Kidney (tissue), 14 donors: ENCODE measurements around the gene MRNIP. TPM values are rescaled to one million over a fixed set of nuclear protein-coding genes. Genes with fewer than 3 reads are reported as not detected.
A peak's percentile ranks its signal among the peaks of the same experiment; 100 is the strongest.

ENCODE experiments used
- DNase-seq, 5 donors: peaks; one replicate each; pipeline ENCODE4 v3.0.0-alpha.2; 2013 to 2020
- FAIRE-seq: peaks from 2 replicates; lab custom pipeline; 2012; peaks lifted over from hg19 to GRCh38; lab: Jason Lieb, UNC
- H3K27ac ChIP-seq, 2 donors: one replicate each; pipeline ENCODE4 v1.7.0; 2013; ENCODE audit warnings: low read depth in 2 of 2, low read length in 2 of 2, inconsistent platforms in 1 of 2
- H3K27me3 ChIP-seq: one replicate; pipeline ENCODE4 v1.7.1; 2013; ENCODE audit warnings: low read length, inconsistent platforms; ENCODE audit not compliant: control insufficient read depth, insufficient read depth
- H3K36me3 ChIP-seq, 3 donors: one replicate each; pipeline versions ENCODE4 v1.7.0 to v1.7.1; 2013; ENCODE audit warnings: low read length in 3 of 3, control low read depth in 1 of 3, inconsistent platforms in 1 of 3; ENCODE audit not compliant: insufficient read depth in 3 of 3, control insufficient read depth in 2 of 3
- H3K4me1 ChIP-seq, 3 donors: one replicate each; pipeline versions ENCODE4 v1.7.0 to v1.7.1; 2013; ENCODE audit warnings: low read length in 3 of 3, inconsistent platforms in 1 of 3, low read depth in 1 of 3; ENCODE audit not compliant: control insufficient read depth in 2 of 3, insufficient read depth in 2 of 3
- H3K4me3 ChIP-seq, 3 donors: one replicate each; pipeline versions ENCODE4 v1.7.0 to v1.8.1; 2013; ENCODE audit warnings: low read length in 3 of 3, control low read depth in 1 of 3, inconsistent platforms in 1 of 3
- H3K9ac ChIP-seq, 3 donors: one replicate each; pipeline versions ENCODE4 v1.7.0 to v1.7.1; 2013; ENCODE audit warnings: low read length in 3 of 3, control low read depth in 1 of 3, inconsistent platforms in 1 of 3
- H3K9me3 ChIP-seq, 3 donors: one replicate each; pipeline versions ENCODE4 v1.7.0 to v1.7.1; 2013; ENCODE audit warnings: low read length in 3 of 3, control low read depth in 1 of 3, inconsistent platforms in 1 of 3; ENCODE audit not compliant: control insufficient read depth in 2 of 3, insufficient read depth in 1 of 3
- intact Hi-C: fragments of 100-400 bp; cut with DNase I; formaldehyde crosslinking; loops from one replicate; pipeline ENCODE4 v1.11.1; 2022
- polyA plus RNA-seq: library from polyadenylated mRNA; stranded (reverse); fragments of 350-450 nt; fragmentation: Illumina TruSeq; extraction: RNeasy Lipid Tissue Mini Kit (QIAGEN cat#74804); gene quantifications from one replicate; pipeline ENCODE4 v1.2.3, GENCODE V29; 2014; ENCODE audit warnings: low read depth, low replicate concordance; ENCODE audit not compliant: insufficient read depth
- total RNA-seq: library from RNA; stranded (reverse); fragmentation: NEBNext Ultra II Directional; extraction: Animal tissue kit (Norgen Biotek cat#: 25700); gene quantifications from one replicate; pipeline ENCODE4 v1.2.1, GENCODE V29; 2021
- TF ChIP-seq, protein P1 (sequence below): IDR thresholded peaks from 3 replicates; pipeline ENCODE4 v1.5.1; 2012; ENCODE audit warnings: mild to moderate bottlenecking, moderate library complexity, borderline replicate concordance; ENCODE audit not compliant: insufficient read depth; ENCODE audit errors: extremely low read depth
- donor health status: control.
- donor health status: control.
- donor health status: control.
- donor health status: control.
- donor health status: control.
- donor health status: DM: yes; HTN: yes; CAD: no.
- donor health status: Normal renal cell carcinoma (clear cell type).

Gene MRNIP
- total and polyA plus RNA-seq, 2 donors from 2014 or later = 25.3 to 36.6 TPM

DNA sequence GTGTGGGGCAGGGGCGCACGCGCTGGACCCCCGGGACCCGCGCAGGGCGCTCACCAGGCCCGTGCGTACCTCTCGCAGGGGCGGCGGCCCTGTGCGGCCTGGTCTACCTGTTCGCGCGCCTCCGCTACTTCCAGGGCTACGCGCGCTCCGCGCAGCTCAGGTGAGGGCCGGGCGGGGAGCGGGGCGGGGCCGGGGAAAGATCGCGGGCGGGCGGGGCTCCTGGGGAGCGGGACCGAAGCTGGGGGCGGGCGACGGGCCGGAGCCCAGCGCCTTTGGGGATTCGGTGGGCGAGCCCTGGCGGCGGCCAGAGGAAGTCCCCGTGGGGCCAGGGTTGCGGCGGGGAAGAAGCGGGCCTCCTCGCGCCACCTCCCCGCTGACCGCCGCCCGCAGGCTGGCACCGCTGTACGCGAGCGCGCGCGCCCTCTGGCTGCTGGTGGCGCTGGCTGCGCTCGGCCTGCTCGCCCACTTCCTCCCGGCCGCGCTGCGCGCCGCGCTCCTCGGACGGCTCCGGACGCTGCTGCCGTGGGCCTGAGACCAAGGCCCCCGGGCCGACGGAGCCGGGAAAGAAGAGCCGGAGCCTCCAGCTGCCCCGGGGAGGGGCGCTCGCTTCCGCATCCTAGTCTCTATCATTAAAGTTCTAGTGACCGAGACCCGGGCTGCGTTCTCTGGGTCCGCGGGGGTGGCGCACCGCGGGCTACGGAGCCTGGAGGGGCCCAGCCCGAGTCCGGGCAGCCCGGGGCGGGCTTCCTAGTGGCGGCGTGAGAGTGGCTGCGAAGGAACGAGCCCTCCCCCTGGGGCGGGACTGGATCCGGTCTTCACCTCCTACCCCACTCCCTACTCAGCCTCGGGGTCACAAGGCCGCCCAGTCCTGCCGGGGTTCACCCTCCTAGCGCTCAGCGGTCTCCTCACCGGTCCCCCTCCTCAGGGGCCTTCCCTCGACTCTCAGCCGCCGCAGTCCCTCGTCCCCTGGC lies 62.5 kb downstream of the MRNIP start:
- Histone ChIP-seq H3K4me1 (peaks cover 0 to 33% (median 6%) of the 10 kb centered on the region in 3 donors), H3K4me3 (peak overlapping the region; percentile 20 to 54 (median 51)), H3K36me3 (peaks cover 0 to 29% (median 10%) of the 10 kb centered on the region in 3 donors), H3K9ac (peak overlapping the region in 1 of 3 donors; percentile 73), H3K9me3 (no peaks in the 10 kb centered on the region), H3K27me3 (no peaks in the 10 kb centered on the region), H3K27ac (peak overlapping the region; percentile 66 to 78)
- DNase-seq (peak; percentile 83 to 94 (median 88)), FAIRE-seq (no peak)
- TF ChIP-seq, protein P1, sequence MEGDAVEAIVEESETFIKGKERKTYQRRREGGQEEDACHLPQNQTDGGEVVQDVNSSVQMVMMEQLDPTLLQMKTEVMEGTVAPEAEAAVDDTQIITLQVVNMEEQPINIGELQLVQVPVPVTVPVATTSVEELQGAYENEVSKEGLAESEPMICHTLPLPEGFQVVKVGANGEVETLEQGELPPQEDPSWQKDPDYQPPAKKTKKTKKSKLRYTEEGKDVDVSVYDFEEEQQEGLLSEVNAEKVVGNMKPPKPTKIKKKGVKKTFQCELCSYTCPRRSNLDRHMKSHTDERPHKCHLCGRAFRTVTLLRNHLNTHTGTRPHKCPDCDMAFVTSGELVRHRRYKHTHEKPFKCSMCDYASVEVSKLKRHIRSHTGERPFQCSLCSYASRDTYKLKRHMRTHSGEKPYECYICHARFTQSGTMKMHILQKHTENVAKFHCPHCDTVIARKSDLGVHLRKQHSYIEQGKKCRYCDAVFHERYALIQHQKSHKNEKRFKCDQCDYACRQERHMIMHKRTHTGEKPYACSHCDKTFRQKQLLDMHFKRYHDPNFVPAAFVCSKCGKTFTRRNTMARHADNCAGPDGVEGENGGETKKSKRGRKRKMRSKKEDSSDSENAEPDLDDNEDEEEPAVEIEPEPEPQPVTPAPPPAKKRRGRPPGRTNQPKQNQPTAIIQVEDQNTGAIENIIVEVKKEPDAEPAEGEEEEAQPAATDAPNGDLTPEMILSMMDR = peak; percentile 95
- intact Hi-C loops = no loop called here

DNA sequence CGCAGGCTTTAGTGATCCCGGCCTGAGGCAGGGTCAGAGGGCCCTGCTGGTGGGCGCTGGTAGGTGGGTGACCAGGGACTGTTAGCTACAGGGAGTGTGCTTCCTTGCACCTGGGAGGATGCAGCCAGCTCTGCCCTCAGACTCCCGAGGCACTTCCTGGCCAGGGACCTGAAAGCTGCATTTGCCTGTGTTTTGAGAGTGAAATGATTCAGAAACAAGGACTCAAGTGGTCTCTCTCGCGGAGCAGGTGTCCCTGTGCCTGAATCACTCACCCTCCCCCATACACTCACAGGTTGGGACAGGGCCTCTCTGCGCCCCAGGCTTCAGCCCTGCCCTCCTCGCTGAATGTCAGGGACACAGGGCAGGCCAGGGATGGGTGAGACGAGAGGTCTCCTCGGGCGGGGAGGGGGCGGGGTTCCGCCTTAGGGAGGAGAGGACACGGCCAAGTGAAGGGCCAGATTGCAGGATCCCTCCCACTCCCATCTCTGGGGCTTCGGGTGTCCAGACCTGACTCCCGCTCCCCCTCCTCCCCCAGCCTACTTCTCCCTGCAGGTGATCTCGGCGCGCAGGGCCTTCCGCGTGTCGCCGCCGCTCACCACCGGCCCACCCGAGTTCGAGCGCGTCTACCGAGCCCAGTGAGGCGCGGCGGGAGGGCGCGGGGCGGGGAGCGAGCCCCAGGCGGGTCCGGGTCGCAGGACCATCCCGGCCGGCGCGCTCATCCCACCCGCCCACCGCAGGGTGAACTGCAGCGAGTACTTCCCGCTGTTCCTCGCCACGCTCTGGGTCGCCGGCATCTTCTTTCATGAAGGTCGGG lies 63.4 kb downstream of the MRNIP start:
- Histone ChIP-seq H3K27ac (peak overlapping the region; percentile 66 to 77), H3K4me1 (peaks cover 0 to 33% (median 6%) of the 10 kb centered on the region in 3 donors), H3K4me3 (peak overlapping the region; percentile 20 to 54 (median 51)), H3K9me3 (no peaks in the 10 kb centered on the region), H3K27me3 (no peaks in the 10 kb centered on the region), H3K36me3 (peaks cover 0 to 26% (median 10%) of the 10 kb centered on the region in 3 donors), H3K9ac (peak overlapping the region in 2 of 3 donors; percentile 43 to 56)
- TF ChIP-seq, protein P1 = no peak
- intact Hi-C loops = no loop called here
- FAIRE-seq = no peak
- DNase-seq = peak; percentile 68 to 87 (median 77)

DNA sequence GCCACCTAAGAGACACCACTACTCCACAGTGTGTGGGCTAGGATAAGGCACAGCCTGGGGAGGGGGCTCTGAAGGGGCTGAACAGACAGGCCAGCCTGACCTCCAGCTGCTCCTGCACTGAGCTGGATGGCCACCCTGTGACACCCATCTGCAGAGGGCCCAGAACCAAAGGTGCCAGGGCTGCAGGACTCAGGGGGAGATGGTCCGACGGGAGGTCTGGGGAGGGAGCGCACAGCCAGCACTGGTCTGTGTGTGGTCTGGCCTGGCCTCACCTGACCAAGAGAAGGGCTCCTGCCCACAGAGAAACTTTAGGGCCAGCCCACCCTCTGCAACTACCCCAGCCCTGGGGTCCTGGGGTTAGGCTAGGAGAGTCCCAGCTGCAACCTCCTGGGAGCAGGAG lies 64.0 kb downstream of the MRNIP start:
- TF ChIP-seq, protein P1 = no peak
- H3K4me1 ChIP-seq = peaks cover 0 to 33% (median 6%) of the 10 kb centered on the region in 3 donors
- peaks cover 0 to 22% (median 5%) of the 10 kb centered on the region in 3 donors for H3K36me3 ChIP-seq
- H3K27me3 ChIP-seq = no peaks in the 10 kb centered on the region
- intact Hi-C loops = no loop called here
- DNase-seq (peak in 1 of 5 donors; percentile 52), FAIRE-seq (no peak)
- H3K4me3 ChIP-seq = peak overlapping the region in 1 of 3 donors; percentile 54
- H3K9me3 ChIP-seq = no peaks in the 10 kb centered on the region
- peak overlapping the region in 1 of 3 donors; percentile 10 for H3K9ac ChIP-seq
- H3K27ac ChIP-seq = no peak overlapping the region
